GM18870 (cell line): ENCODE data around the gene AP4M1.

Experiments
- ATAC-seq: cut with Tn5 transposase; IDR thresholded peaks from one replicate; pipeline ENCODE4 v1.9.1; 2021; ENCODE audit warnings: moderate library complexity; ENCODE audit not compliant: unreplicated experiment

Gene AP4M1, protein sequence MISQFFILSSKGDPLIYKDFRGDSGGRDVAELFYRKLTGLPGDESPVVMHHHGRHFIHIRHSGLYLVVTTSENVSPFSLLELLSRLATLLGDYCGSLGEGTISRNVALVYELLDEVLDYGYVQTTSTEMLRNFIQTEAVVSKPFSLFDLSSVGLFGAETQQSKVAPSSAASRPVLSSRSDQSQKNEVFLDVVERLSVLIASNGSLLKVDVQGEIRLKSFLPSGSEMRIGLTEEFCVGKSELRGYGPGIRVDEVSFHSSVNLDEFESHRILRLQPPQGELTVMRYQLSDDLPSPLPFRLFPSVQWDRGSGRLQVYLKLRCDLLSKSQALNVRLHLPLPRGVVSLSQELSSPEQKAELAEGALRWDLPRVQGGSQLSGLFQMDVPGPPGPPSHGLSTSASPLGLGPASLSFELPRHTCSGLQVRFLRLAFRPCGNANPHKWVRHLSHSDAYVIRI

DNA sequence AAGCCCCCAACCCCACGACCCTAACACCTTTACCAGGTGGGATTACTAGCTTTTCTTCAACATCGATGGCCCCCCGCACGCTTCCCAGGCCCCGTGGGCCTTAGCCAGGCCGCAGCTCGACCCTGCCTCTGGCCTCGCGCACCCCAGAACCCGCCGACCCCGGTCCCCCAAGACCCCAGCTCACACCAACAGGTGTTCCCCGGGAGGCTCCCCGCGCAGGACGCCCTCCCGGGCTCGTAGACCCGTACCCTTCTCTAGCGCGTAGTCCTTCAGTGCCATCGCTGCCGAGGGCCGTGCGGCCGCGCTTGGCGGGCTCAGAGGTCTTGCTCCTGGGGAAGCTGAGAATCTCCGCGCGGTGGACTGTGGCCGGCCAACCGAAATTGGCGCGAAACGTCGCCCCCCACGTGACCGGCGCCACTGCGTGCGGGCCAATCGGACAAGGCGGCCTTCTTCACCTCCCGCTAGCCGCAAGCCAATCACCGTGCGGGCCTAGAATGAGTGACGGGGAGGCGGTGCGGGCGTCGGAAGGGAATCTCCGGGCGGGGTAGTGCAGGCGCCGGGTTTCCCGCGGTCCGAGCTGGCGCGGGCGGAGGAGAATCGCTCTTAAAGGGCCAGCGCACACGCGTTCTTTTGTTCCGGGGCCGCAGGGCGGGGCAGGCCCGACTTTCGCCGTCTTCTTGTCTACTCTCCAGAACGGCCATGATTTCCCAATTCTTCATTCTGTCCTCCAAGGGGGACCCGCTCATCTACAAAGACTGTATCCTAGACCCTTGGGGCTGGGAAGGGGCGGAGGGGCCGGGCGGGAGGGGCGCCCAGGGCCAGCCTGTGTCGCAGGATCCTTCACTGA is at the start of gene AP4M1, which contains the start of gene MCM7:
TSS of gene AP4M1 (plus strand) at position 628 of the 847 bp plus-strand sequence. CDS start at position 700, 72 bp downstream.
TSS of gene MCM7 (minus strand) at position 382 of the 847 bp plus-strand sequence. CDS start at position 279, 103 bp downstream.
- ATAC-seq = peak; percentile 61

DNA sequence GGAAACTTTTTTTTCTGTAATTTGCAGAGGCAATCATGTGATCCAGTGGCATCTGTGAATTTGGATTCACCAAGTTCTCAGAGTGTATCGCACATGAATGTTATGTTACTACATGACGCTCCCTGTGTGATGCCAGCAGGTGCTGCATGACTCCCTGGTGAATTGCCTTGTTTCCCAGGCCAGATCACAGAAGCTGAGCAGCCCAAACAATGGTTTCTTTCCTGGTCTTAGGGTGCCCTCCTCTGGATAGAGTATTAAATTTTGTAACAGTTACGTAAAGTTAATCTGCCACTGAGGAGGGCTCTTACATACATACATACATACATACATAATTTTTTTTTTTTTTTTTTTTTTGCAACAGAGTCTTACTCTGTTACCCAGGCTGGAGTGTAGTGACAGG is 48.2 kb upstream of the AP4M1 start:
- ATAC-seq = no peak

DNA sequence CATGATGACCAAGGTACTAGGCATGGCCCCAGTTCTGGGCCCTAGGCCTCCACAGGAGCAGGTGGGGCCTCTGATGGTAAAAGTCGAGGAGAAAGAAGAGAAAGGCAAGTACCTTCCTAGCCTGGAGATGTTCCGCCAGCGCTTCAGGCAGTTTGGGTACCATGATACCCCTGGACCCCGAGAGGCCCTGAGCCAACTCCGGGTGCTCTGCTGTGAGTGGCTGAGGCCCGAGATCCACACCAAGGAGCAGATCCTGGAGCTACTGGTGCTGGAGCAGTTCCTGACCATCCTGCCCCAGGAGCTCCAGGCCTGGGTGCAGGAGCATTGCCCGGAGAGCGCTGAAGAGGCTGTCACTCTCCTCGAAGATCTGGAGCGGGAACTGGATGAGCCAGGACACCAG is 44.4 kb upstream of the AP4M1 start:
- ATAC-seq = no peak

DNA sequence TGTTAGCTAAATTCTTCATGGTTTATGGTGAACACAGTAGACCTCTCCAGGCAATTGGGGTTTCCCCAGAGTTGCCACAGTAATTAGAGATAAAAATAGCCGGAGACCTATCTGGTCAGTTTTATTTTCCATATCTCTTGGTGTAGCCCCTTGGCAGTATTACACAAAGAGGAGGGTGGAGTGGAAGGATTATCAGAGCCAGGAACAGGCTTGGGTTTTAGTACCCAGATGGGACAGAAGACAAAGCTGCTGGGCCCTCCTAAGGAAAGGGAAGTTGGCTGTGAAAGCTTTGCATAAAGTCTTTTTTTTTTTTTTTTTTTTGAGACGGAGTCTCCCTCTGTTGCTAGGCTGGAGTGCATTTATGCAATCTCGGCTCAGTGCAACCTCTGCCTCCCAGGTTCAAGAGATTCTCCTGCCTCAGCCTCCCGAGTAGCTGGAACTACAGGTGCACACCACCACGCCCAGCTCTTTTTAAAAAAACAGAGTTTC is 42.1 kb upstream of the AP4M1 start:
- no peak for ATAC-seq

DNA sequence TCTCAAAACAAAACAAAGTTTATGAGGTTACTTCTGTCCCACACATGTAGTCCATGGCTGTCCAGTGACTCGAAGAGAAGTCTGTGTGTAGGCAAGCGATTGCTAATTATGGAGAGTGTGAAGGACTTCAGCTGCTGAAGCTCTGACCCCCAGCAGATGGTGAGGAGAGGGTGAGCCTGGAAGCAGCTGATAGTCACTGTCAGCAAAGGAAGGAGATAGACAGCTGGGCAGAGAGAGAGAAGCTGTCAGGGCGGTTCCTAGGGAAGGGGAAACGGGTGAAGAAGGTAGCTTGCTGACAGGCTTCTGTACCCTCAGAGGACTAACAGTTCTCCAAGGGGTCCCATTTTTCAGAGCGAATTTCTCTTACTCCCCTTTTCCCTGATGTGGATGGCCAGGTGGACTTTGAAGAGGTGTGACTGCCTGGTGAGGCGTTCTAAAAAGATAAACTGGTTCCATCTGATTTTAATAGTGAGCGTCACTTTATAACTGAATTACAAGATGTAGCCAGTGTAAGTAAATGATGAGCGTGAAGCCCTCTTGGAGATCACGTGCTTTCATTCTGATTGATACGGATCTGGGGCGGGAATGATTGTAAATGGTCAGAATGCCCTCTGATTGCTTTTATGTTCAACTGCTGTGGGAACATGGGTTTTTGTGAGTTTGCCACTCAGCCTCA is 39.8 kb upstream of the AP4M1 start:
- no peak for ATAC-seq

DNA sequence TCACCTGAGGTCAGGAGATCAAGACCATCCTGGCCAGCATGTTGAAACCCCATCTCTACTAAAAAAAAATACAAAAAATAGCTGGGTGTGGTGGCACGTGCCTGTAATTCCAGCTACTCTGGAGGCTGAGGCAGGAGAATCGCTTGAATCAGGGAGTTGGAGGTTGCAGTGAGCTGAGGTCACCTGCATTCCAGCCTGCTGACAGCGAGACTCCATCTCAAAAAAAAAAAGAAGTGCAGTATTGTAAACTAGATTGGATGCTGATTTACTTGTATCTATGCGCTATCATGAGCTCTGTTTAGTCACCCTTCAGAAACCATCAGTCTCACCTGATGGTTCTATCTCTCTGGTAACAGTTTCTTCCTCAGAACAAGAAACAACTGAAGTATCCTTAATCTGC is 38.1 kb upstream of the AP4M1 start:
- ATAC-seq = no peak

DNA sequence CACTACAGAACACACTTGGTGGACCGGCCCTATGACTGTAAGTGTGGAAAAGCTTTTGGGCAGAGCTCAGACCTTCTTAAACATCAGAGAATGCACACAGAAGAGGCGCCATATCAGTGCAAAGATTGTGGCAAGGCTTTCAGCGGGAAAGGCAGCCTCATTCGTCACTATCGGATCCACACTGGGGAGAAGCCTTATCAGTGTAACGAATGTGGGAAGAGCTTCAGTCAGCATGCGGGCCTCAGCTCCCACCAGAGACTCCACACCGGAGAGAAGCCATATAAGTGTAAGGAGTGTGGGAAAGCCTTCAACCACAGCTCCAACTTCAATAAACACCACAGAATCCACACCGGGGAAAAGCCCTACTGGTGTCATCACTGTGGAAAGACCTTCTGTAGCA is 37.3 kb upstream of the AP4M1 start:
- no peak for ATAC-seq

DNA sequence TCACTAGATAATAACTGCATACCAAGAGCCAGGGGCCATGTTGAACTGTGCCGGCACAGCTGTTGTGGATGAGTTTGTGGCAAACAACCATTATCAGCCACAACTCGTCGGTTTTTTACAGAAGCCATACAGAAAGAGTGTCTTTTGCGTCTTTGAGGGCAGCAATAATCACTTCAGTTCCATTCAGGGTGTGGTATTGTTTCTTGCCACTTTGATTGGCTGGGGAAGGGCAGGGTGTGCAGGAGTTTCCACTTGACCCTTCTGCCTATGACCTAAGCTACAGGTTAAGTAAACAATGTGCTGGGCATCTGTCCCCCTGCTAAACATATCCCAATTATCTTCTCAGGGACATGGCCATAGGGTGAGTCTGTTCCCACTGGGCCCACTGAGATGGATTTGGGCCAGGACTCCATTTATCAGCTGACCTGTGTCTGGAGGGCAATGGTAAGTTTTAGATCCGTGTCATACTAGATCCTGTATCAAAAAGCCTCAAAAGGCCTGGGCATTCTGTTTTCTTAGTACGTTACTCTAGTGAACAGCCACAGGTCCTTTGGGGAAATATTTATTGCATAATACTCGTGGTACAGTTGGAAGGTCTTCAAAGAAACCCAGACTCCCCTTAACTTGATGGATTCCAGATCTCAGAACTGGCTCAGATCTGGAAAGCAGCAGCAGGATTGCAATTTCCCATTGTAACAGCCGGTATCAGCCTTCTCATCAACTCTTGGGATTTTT is 35.8 kb upstream of the AP4M1 start:
- no peak for ATAC-seq

DNA sequence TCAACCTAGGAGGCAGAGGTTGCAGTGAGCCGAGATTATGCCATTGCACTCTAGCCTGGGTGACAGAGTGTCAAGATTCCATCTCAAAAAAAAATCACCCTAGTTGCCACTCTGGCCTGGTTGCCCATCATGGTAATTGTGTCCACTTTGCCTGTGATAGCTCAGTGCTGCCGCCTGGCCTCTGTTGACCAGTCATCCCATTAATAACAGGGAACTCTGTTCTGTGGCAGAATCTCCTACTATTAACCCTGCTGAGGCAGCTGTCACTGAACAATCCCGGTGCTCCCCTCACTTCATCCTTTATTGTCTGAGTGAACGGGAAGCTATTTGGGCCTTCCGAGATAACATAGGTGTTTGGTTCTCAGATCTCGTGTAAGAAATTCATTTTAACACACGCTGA is 34.5 kb upstream of the AP4M1 start:
- no peak for ATAC-seq

DNA sequence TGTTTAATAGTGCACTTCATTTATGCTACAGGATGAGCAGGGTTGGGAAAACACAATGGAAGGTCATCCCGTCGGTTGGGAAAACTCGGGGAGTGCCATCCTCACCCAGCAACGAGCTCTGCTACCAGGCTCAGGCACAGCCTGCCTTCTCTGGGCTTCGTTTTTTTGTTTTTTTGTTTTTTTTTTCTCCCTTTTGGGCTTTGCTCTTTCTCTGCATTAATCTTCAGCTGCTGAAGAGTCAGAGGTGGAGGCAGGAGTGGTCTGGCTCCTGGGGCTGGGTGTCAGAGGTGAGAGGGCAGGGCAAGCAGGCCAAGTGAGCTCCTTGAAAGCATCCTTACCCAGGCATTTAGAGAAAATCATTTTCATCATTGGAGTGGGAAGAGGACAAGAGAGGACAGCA is 31.5 kb upstream of the AP4M1 start:
- no peak for ATAC-seq

DNA sequence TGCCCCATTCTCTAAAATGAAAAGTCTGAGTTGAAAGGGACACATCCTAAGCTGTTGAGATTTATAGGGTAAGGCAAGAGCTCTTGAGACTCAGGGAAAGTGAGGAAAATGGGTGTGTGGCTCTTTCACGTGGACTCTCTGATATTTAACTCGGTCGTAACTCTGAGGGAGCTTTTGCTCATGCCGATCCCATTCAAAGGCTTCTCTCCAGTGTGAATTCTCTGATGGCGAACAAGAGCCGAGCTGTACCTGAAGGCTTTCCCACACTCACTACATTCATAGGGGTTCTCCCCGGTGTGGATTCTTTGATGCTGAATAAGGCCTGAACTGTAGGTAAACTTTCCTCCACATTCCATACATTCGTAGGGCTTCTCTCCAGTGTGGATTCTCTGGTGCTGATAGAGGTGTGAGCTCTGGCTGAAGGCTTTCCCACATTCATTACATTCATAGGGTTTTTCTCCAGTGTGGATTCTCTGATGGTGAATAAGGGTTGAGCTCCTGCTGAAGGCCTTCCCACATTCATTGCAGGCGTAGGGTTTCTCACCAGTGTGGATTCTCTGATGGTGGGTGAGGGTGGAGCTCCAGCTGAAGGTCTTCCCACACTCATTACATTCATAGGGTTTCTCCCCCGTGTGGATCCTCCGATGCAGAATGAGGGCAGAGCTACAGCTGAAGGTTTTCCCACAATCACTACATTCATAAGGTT is 30.3 kb upstream of the AP4M1 start:
- no peak for ATAC-seq

DNA sequence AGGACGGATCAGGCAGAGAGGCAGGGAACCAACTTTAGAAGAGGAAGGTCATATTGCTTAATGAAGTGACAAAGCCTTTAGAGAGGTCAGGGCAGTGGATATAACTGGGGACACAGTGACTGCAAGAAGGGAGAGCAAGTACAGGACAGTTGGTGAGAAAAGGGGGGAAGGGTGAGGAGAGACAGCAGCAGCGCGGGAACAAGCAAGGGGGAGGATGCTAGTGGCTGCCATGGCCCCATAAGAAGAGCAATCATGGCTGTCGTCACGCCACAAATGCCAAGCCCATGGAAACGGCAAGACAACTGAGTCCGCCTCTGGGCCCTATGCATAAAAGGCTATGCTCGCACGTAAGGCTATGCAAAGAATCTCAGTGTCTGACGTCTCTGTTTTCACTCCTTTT is 29.0 kb upstream of the AP4M1 start:
- no peak for ATAC-seq

DNA sequence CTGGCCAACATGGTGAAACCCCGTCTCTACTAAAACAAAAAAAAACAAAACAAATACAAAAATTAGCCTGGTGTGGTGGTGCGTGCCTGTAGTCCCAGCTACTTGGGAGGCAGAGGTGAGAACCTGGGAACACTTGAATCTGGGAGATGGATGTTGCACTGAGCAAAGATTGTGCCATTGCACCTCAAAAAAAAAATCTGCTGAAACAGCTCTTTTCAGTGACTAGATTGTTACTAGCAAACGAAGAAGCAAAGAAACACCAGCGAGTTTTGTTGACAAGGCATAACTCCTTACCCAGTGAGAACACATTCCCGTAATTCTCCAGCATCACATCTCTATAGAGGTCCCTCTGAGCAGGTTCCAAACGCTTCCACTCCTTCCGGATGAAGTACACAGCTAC is 26.6 kb upstream of the AP4M1 start:
- ATAC-seq = no peak

DNA sequence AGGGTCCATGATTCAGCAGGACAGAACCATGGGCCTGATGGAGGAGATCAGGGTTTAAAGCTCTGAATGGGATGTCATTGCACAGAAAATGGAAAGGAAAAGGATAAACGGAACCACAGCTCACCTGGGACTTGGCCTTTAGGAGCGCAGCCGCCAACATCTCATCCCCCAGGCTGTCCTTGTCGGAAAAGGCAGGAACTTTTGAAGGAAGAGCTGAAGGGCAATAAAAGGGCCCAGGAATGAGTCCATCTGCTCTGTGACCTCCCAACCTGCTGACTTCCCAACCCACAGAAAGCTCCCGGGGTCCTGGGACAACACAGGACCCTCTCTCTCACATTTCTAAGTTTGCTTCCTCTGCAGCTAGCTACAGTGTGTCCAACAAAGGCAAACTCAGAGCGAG is 26.0 kb upstream of the AP4M1 start:
- no peak for ATAC-seq

DNA sequence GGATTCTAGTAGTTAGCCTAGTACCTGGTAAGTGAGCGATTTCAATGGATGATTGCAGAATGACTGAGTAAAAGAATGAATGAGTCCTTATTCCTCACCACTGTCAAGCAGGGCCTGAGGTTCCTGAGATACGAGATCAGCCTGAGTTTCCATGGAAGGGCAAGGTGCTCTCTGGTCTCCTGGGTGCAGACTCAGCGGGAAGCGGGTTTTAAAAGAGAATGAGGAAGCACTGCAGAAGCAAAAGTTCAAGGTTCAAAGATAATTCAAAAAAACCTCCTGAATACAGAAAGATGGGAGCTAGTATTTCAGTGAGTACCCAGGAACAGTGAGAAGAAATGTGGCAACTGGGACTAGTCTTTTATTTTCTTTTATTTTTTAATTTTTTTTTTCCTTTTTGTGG is 24.2 kb upstream of the AP4M1 start:
- ATAC-seq = no peak

DNA sequence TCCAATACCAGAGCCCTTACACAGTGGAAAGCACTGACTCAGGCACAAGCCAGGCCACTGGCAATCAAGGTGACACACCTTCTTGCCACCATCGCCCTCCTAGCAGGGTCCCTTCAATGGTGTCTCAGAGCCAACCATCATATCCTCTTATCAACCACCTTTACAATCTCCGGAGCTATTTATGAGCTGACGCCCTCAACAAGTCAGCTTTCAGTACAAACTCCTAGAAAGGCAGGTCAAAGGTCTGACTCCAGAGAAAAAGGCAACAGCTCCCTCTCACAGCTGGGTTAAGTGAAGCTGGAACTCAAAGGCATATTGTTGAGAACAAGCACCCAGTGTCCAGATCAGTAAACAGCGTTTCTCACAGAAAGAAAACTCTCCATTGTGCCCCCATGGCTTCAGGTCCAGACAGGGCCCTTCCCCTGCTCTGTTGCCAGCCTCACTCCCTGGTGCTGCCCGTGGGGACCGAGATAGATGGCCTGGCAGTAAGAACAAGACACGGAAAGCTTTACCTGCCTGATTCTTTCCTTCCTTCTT is 22.4 kb upstream of the AP4M1 start:
- ATAC-seq = no peak

DNA sequence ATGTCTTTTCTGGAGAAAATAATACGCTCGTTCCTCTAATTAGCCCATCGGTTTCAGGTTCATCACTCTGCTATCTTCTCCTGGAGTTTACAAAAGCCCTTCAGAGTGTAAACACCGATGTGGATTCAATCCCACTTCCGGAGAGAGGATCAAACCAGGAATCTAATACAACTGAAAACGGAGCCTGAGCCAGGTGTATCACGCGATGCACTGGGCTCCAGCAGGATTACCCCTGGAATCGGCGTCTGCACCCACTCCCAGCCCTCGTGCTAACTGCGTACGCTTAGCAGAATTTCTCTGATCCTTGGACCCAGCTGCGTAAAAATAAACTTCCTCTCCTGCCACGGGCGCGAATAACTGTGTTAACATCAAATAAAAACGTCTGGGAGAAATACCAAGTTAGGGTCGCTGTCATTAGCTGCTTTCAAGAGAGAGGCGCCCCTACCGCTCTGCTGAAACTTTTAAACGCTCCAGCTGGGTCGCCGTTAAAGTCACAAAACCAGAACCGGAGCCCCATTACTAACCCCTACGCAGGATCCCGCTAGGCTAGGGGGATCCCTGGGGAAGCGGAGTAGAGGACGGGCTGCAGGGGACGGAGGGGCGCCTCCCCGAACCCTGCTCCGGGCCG is 20.4 kb upstream of the AP4M1 start:
- ATAC-seq = no peak

DNA sequence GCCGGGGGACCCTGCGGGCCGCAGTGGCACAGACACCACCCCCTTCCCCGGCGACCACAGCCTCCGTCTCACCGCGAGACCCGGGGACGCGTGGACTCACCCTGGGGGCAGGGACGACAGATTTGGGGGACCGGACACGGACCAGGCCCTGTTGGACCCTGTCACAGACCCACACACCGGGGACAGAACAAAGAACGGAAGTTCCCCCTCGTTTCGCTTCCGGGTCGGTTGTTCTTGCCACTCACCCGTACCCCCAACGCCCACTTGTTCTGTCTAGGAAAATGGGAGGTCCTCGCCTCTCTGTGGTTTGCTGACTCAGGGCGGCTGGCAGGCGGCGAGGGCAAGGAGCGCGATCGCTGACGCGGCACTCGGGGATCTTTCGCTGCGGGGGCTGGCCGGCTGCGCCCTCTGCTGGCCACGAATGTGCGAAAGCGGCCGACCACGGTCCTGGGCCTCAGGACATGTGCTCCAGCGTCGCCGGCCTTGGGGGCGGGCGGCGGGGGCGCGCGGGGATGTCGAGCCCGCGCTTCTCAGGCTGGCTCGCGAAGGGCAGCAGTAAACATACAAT is 19.8 kb upstream of the AP4M1 start, which contains the start of gene ZNF3:
TSS of gene ZNF3 (minus strand) at position 189 of the 568 bp plus-strand sequence. CDS start 4,366 bp downstream, outside the sequence.
- ATAC-seq = peak; percentile 79

DNA sequence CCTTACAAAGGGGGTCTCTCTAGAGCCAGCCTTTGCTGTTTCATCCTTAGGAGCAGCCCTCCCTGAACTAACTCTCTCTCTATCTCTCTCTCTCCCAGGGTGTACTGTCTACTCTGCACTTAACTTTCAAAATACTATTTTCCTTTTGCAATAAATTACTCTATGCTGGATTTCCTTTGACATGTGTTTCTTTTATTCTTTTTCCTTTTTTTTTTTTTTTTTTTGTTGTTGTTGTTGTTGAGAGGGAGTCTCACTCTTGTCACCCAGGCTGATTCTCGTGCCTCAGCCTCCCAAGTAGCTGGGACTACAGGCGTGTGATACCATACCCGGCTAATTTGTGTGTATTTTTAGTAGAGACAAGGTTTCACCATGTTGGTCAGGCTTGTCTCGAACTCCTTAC is 18.5 kb upstream of the AP4M1 start:
- no peak for ATAC-seq
